Activated T-cell treated with anti-CD3 and anti-CD28 coated beads for 4 hours (primary cell): ENCODE results near the gene TXNRD2.
"Not testable (repeated sequence)": the region's sequence is repeated elsewhere in the genome, so short reads cannot be mapped to it uniquely, and the experiment has no call there.

Experiments
- DNase-seq: peaks from one replicate; pipeline ENCODE4 v3.0.0-alpha.2; 2020

The TXNRD2 gene

GRCh38 chr22:19884954-19885751 lies 56.5 kb downstream of the TXNRD2 start:
- DNase-seq, result no peak

- no peak for DNase-seq
These were observed 57.3 kb downstream of the TXNRD2 start for GRCh38 chr22:19884161-19884953.

GRCh38 chr22:19883446-19883845 lies 58.2 kb downstream of the TXNRD2 start:
- not testable (repeated sequence) for DNase-seq

GRCh38 chr22:19882446-19883381 lies 58.9 kb downstream of the TXNRD2 start:
- no peak for DNase-seq

- DNase-seq, result no peak
These were observed 60.6 kb downstream of the TXNRD2 start for GRCh38 chr22:19880786-19881569.

- no peak for DNase-seq
These were observed 61.4 kb downstream of the TXNRD2 start for GRCh38 chr22:19879992-19880785.

GRCh38 chr22:19879643-19879991 lies 62.0 kb downstream of the TXNRD2 start:
- no peak for DNase-seq

- no peak for DNase-seq
These were observed 62.4 kb downstream of the TXNRD2 start for GRCh38 chr22:19879246-19879570.

- no peak for DNase-seq
These were observed 63.0 kb downstream of the TXNRD2 start for GRCh38 chr22:19878461-19879245.

- DNase-seq, result no peak
These were observed 63.8 kb downstream of the TXNRD2 start for GRCh38 chr22:19877626-19878339.

GRCh38 chr22:19876941-19877625 lies 64.5 kb downstream of the TXNRD2 start:
- no peak for DNase-seq

- DNase-seq, result no peak
These were observed 65.2 kb downstream of the TXNRD2 start for GRCh38 chr22:19876314-19876940.

GRCh38 chr22:19875531-19876313 lies 65.9 kb downstream of the TXNRD2 start:
- no peak for DNase-seq

GRCh38 chr22:19875061-19875530 lies 66.5 kb downstream of the TXNRD2 start:
- no peak for DNase-seq

- DNase-seq, result no peak
These were observed 67.1 kb downstream of the TXNRD2 start for GRCh38 chr22:19874307-19875060.

- DNase-seq, result no peak
These were observed 67.7 kb downstream of the TXNRD2 start for GRCh38 chr22:19873960-19874306.
